Activated naive CD8-positive, alpha-beta T cell treated with anti-CD3 and anti-CD28 coated beads, Interleukin-2, amount 50 U/mL, for 16 hours (primary cell): Measurements from ENCODE around the gene TWIST1.

Source experiments
- DNase-seq: peaks from one replicate; pipeline ENCODE4 v3.0.0-alpha.2; 2020; ENCODE audit warnings: low read depth, low spot score

The TWIST1 gene

GRCh38 chr7:19117091-19117869, at the start of gene TWIST1:
Gene TWIST1 (minus strand): TSS chr7:19117636. CDS start chr7:19117321, 315 bp downstream.
- DNase-seq, result no peak

GRCh38 chr7:19161671-19162070, 44.2 kb upstream of the TWIST1 start:
- no peak for DNase-seq

- DNase-seq, result no peak
These were observed 29.3 kb upstream of the TWIST1 start for GRCh38 chr7:19146699-19147098.

- no peak for DNase-seq
These were observed 28.1 kb upstream of the TWIST1 start for GRCh38 chr7:19145434-19146115.

GRCh38 chr7:19144661-19145433, 27.4 kb upstream of the TWIST1 start, which contains the start of gene FERD3L:
Gene FERD3L (minus strand): TSS chr7:19145421. CDS start chr7:19145362, 59 bp downstream.
- no peak for DNase-seq

GRCh38 chr7:19143881-19144574, 26.6 kb upstream of the TWIST1 start:
- DNase-seq, result no peak

GRCh38 chr7:19139706-19140327, 22.4 kb upstream of the TWIST1 start:
- DNase-seq, result no peak

- DNase-seq, result no peak
These were observed 16.4 kb upstream of the TWIST1 start for GRCh38 chr7:19133886-19134285.

GRCh38 chr7:19133390-19133789, 16.0 kb upstream of the TWIST1 start:
- no peak for DNase-seq

GRCh38 chr7:19128856-19129255, 11.4 kb upstream of the TWIST1 start:
- no peak for DNase-seq

- no peak for DNase-seq
These were observed 4.6 kb upstream of the TWIST1 start for GRCh38 chr7:19121977-19122588.

GRCh38 chr7:19119870-19120486, 2.5 kb upstream of the TWIST1 start:
- no peak for DNase-seq

GRCh38 chr7:19119372-19119771, 1.9 kb upstream of the TWIST1 start:
- no peak for DNase-seq

GRCh38 chr7:19118636-19119371, 1.4 kb upstream of the TWIST1 start:
- DNase-seq, result no peak

- DNase-seq, result no peak
These were observed 603 bp upstream of the TWIST1 start for GRCh38 chr7:19117870-19118608.

- DNase-seq, result no peak
These were observed 1.0 kb downstream of the TWIST1 start for GRCh38 chr7:19116121-19117090.

GRCh38 chr7:19114551-19114855, 2.9 kb downstream of the TWIST1 start:
- DNase-seq, result no peak
